Activated CD8-positive, alpha-beta memory T cell treated with anti-CD3 and anti-CD28 coated beads, Interleukin-2, amount 50 U/mL, for 1 hour (primary cell): ENCODE measurements around the gene ZNF227.
A peak's percentile ranks its signal among the peaks of the same experiment; 100 is the strongest.
"Not testable (repeated sequence)": the region's sequence is repeated elsewhere in the genome, so short reads cannot be mapped to it uniquely, and the experiment has no call there.

Experiments used
- DNase-seq: peaks from one replicate; pipeline ENCODE4 v3.0.0-alpha.2; 2020; ENCODE audit errors: extremely low read depth

ZNF227 gene

DNA sequence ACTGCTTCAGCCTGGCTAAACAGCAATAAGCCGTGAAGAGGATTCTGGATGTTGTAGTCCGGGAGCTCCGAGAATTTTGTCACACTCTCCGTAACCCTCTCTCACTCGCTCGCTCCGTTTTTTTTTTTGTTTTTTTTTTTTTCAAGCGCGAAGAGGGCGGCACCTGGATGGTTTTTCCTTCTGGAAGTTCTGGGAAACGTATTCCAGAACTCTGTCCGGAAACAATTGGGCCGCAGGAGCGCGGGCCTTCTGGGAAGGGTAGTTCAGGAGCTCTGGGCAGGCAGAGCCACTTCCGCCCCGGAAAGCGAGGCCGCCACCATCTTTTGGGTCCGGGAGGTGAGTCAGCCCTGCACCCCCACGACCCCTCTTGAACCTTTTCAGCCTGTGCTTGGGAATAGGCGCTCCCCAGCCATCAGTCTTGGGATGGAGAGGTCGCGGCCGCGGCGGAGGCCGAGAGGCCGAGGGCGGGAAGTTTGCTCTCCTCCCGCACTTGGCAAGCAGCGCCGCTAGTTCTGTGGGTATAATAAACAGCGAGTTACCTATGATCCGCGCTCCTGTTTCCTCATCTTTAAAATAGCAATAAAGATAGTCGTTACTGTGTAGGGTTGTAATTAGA is at the start of gene ZNF227:
Gene ZNF227, plus strand, starts transcription at position 283 of the 616 bp plus-strand sequence. CDS start 5,261 bp downstream, outside the sequence.
- peak; percentile 48 for DNase-seq

DNA sequence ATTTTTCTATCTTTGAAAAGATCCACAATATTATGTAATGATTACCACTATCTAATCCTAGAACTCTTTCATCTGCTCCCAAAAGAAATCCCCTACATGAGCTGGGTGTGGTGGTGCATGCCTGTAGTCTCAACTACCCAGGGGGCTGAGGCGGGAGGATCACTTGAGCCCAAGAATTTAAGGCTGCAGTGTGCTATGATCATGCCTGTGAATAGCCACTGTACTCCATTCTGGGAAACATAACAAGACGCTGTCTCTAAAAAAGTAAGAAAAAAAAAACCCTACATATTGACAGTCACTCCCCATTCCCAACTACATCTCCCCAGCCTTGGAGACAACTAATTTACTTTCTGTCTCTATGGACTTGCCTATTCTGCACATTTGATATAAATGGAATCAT is 48.5 kb upstream of the ZNF227 start:
- no peak for DNase-seq

DNA sequence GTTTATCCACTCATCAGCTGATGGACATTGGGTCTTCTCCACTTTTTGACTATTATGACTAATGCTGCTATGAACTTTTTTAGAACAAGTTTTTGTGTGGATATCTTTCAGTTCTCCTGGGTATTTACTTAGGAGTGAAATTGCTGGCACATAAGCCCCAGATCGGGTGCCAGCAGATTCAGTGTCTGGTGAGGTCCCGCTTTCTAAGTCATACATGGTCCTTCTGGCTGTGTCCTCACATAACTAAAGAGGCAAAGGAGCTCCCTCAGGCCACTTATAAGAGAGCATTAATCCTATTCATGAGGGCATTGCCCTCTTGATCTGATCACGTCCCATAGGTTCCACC is 48.0 kb upstream of the ZNF227 start:
- DNase-seq: no peak

DNA sequence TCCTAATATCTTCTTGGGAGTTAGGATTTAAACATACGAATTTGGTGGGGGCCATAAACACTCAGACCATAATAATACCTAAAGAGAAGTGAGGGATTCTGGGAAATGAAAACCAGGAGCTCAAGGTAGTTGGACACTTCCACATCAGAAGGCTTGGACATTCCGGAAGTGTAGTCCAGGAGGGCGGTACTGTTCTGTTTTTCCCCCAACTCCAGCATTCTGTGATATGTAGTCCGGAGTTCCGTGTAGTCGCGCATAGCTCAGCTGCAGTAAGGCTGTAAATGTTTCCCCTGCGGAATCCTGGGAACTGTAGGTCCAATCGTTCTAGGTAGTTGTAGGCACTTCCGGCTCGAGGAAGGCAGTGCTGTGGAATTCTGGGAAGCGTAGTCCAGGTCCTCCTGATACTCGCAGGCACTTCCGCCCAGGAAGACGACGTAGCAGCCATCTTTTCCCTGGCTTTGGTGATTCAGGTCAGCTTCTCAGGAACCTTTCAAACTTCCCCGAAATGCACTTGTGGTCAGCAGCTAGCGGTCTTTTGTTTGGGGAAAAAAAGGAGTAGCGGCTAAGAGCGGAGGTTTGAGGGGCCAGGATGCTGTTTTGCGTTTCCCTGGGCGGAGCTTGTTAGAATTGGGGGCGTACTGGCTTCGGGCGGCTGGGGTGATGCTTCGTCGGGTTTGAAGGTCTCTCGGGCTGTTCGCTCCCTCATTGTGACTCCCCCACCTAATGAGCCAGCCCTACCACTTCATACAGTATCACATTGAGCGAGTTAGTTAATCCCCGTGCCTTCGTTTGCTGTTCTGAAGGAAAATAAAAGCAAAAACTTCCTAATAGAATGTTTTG is 47.4 kb upstream of the ZNF227 start, which contains the start of gene ZNF226:
Gene ZNF226, plus strand, starts transcription at position 428 of the 840 bp plus-strand sequence. CDS start 4,981 bp downstream, outside the sequence.
- peak; percentile 68 for DNase-seq

DNA sequence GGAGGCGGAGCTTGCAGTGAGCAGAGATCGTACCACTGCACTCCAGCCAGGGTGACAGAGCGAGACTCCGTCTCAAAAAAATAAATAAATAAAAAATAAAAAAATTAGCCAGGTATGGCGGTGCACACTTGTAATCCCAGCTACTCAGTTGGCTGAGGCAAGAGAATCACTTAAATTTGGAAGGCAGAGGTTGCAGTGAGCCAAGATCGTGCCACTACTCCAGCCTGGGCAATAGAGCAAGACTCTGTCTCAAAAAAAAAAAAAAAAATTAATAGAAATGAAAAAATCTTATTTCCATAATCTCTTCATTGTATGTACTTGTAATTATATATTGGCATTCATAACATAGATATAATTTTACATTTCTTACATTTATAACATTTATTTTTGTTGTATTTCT is 41.7 kb upstream of the ZNF227 start:
- not testable (repeated sequence) for DNase-seq

DNA sequence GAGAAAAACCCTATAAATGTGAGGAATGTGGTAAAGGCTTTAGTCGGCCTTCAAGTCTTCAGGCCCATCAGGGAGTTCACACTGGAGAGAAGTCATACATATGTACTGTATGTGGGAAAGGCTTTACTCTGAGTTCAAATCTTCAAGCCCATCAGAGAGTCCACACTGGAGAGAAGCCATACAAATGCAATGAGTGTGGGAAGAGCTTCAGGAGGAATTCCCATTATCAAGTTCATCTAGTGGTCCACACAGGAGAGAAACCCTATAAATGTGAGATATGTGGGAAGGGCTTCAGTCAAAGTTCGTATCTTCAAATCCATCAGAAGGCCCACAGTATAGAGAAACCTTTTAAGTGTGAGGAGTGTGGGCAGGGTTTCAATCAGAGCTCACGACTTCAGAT is 35.7 kb upstream of the ZNF227 start:
- DNase-seq: no peak

DNA sequence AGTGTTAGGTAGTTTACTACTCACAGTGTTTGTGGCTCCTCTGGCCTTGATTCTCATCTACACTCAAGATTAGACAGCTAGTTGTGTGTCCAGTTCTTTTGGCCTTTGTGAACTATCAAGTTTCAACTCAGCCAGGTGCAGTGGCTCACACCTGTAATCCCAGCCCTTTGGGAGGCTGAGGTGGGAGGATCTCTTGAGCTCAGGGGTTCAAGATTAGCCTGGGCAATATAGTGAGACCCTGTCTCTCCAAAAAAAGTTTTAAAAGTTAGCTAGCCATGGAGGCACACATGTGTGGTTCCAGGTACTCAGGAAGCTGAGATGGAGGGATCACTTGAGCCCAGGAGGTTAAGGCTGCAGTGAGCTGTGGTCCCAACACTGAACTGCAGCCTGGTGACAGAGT is 31.4 kb upstream of the ZNF227 start:
- no peak for DNase-seq

DNA sequence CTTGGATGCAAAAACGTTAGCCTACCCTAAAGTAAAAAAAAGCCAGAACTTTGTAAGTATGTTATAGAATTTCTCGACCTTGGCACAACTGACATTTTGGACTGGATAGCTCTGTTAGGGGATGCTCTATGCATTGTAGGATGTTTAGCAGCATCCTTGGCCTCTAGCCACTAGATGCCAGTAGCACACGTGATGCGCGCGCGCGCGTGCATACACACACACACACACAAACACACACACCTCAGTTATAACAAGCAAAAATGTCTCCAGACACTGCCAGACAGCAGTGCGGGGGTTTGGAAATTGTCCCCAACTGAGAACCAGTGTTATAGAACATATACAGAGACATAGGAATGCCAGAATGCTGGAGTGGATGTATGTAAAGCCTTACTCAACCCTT is 30.2 kb upstream of the ZNF227 start:
- DNase-seq: no peak

DNA sequence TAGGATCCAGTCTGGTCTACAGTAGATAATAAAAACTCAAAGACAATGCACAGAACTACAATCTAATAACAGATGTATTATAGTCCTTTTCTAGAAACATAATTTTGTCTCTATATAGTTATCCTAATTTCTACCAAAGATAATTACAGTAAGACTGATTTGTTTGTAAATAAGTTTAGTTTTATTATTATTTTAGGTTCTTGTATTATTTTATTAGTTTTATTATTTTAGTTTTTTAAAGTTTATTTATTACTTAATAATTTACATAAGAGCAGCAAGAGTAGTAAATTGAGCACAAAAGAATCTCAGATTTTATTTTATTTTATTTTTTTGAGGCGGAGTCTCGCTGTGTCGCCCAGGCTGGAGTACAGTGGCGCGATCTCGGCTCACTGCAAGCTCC is 22.3 kb upstream of the ZNF227 start:
- no peak for DNase-seq

DNA sequence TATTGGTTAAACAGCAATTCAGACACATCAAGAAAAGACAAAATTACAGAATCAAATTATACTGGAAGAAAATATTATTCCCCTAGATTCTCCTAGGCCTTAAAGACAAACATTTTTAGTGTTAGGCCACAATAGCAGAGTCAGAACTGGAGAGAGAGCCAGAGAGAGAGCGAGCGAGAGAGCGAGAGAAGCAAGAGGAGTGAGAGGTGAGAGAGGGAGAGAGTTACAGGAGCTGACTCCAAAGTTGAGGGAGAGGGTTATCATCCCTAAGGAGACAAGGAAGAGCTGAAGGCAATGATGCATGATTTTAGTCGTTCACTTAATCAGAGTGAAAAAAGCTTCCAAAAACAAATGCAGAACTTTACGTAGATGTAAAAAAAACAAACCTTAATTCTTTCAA is 20.2 kb upstream of the ZNF227 start:
- no peak for DNase-seq

DNA sequence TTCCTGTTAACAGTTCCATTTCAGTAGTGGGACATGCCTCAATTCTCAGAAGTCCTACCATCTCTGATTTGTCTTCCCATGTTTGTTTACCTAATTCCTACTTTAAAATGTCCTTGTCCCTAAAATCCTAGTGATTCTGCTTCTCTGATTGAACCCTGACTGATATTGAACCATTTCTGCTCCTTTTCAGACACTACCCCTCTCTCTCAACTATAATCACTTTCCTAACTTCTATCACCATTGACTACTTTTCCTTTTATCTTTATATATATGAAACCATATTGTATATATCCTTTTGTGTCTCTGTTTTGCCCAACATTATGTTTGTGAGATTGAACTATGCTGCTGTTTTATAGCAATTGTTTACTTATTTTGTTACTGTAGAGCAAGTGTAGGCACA is 15.6 kb upstream of the ZNF227 start:
- no peak for DNase-seq

DNA sequence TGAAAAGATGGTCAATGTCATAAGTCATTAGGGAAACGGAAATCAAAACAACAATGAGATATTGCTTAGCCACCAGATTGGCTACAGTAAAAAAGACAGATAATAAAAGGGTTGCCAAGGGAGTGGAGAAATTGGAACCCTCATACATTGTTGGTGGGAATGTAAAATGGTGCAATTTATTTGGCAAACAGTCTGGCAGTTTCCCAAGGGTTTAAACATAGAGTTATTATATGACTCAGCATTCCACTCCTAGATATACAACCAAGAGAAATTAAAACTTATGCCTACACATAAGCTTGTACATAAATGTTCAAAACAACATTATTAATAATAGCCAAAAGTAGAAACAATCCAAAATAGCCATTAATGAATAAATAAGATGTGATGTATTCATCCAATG is 9.9 kb upstream of the ZNF227 start:
- no peak for DNase-seq

DNA sequence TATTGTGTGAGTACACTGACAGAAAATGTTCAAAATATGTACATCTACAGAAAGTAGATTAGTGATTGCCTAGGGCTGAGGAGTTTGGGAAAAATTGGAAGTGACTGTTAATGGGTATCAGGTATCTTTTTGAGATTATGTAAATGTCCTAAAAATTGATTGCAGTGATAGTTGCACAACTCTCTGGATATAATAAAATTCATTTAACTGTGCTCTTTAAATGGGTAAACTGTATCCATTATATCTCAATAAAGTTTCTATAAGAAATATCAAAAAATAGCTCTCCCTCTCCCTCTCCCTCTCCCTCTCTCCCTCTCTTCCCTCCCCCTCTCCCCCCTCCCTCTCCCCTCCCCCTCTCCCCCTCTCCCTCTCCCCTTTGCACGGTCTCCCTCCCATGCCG is 9.4 kb upstream of the ZNF227 start:
- no peak for DNase-seq

DNA sequence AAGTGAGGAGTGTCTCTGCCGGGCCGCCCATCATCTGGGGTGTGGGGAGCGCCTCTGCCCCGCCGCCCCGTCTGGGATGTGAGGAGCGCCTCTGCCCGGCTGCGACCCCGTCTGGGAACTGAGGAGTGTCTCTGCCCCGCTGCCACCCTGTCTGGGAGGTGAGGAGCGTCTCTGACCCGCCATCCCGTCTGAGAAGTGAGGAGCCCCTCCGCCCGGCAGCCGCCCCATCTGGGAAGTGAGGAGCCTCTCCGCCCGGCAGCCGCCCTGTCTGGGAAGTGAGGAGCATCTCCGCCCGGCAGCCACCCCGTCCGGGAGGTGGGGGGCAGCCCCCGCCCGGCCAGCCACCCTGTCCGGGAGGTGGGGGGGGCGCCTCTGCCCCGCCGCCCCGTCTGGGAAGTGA is 8.5 kb upstream of the ZNF227 start:
- DNase-seq: not testable (repeated sequence)

DNA sequence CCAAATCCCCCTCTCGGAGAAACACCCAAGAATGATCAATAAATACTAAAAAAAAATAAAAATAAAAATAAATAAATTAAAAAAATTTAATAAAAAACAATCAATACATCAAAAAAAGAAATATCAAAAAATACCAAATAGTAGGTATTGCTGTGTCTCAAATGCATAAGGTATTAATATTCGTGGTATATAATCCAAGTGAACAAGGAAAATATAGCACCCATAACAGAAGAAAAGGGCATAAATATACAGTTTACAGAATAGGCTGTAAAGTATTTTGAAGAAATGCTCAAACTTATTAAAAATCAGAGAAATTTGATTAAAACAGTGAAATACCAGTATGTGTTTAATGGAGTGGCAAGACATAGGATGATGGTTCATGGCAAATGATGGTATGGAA is 7.6 kb upstream of the ZNF227 start:
- DNase-seq: no peak

DNA sequence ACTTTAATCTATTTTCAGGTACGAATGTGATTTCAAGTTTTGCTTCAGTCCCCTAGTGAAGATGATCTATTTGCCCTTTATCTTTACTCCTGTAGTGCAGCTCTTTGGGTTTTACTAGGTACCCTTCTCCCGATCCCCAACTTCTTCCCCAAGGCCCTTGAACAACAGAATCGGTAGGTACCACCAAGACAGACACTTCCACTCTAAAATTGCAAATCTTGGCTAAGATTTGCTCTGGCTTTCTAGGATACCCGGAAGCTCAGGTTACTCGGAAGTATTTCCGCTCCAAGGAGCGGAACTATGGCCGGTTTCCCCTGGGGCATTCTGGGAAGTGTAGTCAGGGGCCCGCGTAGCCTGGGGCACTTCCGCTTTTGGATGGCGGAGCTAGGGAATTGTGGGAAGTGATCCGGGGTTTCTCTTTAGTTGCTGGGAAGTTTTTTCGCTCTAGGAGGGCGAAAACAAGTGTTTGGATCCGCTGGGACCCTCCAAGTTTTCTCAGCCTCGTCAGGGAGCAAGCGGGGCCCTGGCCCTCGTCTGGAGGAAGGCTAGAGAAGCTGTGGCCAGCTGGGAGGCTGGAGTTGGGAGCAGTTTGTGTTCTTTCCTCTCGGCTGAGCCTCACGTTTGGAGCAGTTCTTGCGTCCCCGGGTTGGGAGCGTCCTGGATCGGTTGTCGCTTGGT is 5.1 kb upstream of the ZNF227 start:
- peak; percentile 46 for DNase-seq

DNA sequence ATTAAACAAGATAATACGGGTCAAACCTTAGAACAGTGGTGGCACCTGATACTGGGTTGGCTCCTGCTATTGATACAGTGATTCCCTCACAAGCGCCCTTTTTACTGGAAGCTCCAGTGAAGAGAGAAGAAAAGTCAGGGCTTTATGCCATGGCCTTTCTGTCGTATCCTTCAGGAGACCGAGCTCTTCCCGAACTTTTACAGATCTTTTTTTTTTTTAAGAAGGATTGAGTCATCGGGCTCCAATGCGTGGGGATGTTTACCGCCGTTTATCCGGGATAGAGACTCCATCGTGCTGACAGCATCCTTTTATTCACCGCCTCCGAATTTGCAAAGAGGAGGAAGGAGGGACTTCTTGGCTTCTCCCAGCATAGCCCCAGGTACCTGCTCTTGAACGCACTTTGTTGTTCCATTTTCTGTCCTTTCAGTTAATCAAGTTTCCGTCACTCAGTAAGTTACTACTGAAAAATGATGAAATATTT is 574 bp downstream of the ZNF227 start:
- DNase-seq: no peak

DNA sequence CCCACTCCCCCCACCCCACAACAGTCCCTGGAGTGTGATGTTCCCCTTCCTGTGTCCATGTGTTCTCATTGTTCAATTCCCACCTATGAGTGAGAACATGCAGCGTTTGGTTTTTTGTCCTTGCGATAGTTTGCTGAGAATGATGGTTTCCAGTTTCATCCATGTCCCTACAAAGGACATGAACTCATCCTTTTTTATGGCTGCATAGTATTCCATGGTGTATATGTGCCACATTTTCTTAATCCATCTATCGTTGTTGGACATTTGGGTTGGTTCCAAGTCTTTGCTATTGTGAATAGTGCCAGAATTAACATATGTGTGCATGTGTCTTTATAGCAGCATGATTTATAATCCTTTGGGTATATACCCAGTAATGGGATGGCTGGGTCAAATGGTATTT is 7.6 kb downstream of the ZNF227 start:
- DNase-seq: not testable (repeated sequence)

DNA sequence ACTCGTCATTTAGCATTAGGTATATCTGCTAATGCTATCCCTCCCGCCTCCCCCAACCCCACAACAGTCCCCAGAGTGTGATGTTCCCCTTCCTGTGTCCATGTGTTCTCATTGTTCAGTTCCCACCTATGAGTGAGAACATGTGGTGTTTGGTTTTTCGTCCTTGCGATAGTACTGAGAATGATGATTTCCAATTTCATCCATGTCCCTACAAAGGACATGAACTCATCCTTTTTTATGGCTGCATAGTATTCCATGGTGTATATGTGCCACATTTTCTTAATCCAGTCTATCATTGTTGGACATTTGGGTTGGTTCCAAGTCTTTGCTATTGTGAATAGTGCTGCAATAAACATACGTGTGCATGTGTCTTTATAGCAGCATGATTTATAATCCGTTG is 8.4 kb downstream of the ZNF227 start:
- DNase-seq: not testable (repeated sequence)

DNA sequence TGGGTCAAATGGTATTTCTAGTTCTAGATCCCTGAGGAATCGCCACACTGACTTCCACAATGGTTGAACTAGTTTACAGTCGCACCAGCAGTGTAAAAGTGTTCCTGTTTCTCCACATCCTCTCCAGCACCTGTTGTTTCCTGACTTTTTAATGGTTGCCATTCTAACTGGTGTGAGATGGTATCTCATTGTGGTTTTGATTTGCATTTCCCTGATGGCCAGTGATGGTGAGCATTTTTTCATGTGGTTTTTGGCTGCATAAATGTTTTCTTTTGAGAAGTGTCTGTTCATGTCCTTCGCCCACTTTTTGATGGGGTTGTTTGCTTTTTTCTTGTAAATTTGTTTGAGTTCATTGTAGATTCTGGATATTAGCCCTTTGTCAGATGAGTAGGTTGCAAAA is 9.0 kb downstream of the ZNF227 start:
- DNase-seq: not testable (repeated sequence)

DNA sequence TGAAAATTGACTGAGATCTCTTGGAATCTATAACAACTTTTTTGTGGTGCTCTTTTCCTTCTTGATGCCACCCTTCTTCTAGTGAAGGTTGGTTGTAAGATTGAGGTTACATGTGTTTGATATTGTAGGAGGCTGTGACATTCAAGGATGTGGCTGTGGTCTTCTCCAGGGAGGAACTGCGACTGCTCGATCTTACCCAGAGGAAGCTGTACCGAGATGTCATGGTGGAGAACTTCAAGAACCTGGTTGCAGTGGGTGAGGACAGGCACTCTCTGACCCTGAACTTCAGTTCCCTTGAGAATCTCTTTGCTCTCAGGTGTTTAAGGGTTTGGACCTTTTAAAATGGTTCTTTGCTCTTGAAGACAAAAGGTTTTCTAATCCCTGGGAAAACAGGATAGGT is 16.0 kb downstream of the ZNF227 start:
- no peak for DNase-seq

DNA sequence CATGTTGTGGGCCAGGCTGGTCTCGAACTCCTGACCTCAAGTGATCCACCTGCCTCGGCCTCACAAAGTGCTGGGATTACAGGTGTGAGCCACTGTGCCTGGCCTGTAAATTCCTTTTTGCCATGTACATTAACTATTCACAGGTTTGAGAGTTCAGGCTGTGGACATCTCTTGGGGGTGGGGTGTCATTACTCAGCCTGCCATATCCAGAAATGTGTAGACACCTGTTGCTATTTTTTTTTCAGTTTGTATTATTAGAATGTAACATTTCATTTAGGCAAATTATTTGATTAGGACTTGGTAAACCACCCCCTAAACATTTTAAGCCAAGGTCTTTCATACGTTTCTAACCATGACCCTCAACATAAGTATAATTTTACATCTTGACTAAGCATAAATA is 20.5 kb downstream of the ZNF227 start:
- DNase-seq: no peak

DNA sequence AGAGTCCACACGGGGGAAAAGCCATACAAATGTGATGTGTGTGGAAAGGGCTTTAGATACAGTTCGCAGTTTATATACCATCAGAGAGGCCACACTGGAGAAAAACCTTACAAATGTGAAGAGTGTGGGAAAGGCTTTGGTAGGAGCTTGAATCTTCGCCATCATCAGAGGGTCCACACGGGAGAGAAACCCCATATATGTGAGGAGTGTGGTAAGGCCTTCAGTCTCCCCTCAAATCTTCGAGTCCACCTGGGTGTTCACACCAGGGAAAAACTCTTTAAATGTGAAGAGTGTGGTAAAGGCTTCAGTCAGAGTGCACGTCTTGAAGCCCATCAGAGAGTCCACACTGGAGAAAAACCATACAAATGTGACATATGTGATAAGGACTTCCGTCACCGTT is 24.1 kb downstream of the ZNF227 start:
- no peak for DNase-seq
